GM21423 (cell line): ENCODE results near the gene SRXN1.
"Not testable (repeated sequence)": the region's sequence is repeated elsewhere in the genome, so short reads cannot be mapped to it uniquely, and the experiment has no call there.

Experiments used
- ATAC-seq: cut with Tn5 transposase; IDR thresholded peaks from one replicate; pipeline ENCODE4 v1.9.1; 2021; ENCODE audit warnings: mild to moderate bottlenecking, moderate library complexity; ENCODE audit not compliant: unreplicated experiment

SRXN1 gene

GRCh38 chr20:653110-653589 is at the start of gene SRXN1:
SRXN1 (minus strand) TSS chr20:653200; CDS start chr20:653185, 15 bp downstream.
- ATAC-seq = peak; percentile 80

GRCh38 chr20:701401-702129 is 48.6 kb upstream of the SRXN1 start:
- ATAC-seq = no peak

- no peak for ATAC-seq
Measured at GRCh38 chr20:699811-700338, 46.9 kb upstream of the SRXN1 start.

- no peak for ATAC-seq
Measured at GRCh38 chr20:699342-699741, 46.3 kb upstream of the SRXN1 start.

GRCh38 chr20:698276-698675 is 45.3 kb upstream of the SRXN1 start:
- ATAC-seq = no peak

GRCh38 chr20:697826-698225 is 44.8 kb upstream of the SRXN1 start:
- ATAC-seq = no peak

- ATAC-seq = no peak
Measured at GRCh38 chr20:695165-695866, 42.3 kb upstream of the SRXN1 start.

GRCh38 chr20:694496-694895 is 41.5 kb upstream of the SRXN1 start:
- ATAC-seq = no peak

GRCh38 chr20:693786-694185 is 40.8 kb upstream of the SRXN1 start:
- not testable (repeated sequence) for ATAC-seq

- no peak for ATAC-seq
Measured at GRCh38 chr20:692044-692443, 39.0 kb upstream of the SRXN1 start.

GRCh38 chr20:689947-690346 is 36.9 kb upstream of the SRXN1 start:
- ATAC-seq = no peak

- ATAC-seq = no peak
Measured at GRCh38 chr20:689348-689747, 36.3 kb upstream of the SRXN1 start.

- no peak for ATAC-seq
Measured at GRCh38 chr20:688809-689212, 35.8 kb upstream of the SRXN1 start.

- no peak for ATAC-seq
Measured at GRCh38 chr20:687468-688203, 34.6 kb upstream of the SRXN1 start.

- no peak for ATAC-seq
Measured at GRCh38 chr20:684676-685319, 31.8 kb upstream of the SRXN1 start.

GRCh38 chr20:682123-682522 is 29.1 kb upstream of the SRXN1 start:
- ATAC-seq = no peak

- ATAC-seq = no peak
Measured at GRCh38 chr20:680638-681187, 27.7 kb upstream of the SRXN1 start.

- no peak for ATAC-seq
Measured at GRCh38 chr20:677957-678356, 25.0 kb upstream of the SRXN1 start.

GRCh38 chr20:676967-677366 is 24.0 kb upstream of the SRXN1 start:
- no peak for ATAC-seq

- no peak for ATAC-seq
Measured at GRCh38 chr20:676315-676937, 23.4 kb upstream of the SRXN1 start.
